Mesenchymal stem cell (in vitro differentiated cells and primary cell): ENCODE measurements around the gene CLEC18A.
"Not testable (repeated sequence)": the region's sequence is repeated elsewhere in the genome, so short reads cannot be mapped to it uniquely, and the experiment has no call there.

Source experiments
- DNase-seq: peaks from one replicate; pipeline ENCODE4 v3.0.0-alpha.2; 2013
- H2AFZ ChIP-seq: one replicate; pipeline ENCODE4 v1.6.1; 2013; ENCODE audit warnings: low read depth, mild to moderate bottlenecking, control low read depth, inconsistent platforms, low read length, moderate library complexity
- H2AK5ac ChIP-seq: 2 replicates; pipeline ENCODE4 v1.6.1; 2013; ENCODE audit warnings: low read length, moderate library complexity, mild to moderate bottlenecking, inconsistent platforms; ENCODE audit not compliant: severe bottlenecking
- H2BK120ac ChIP-seq: one replicate; pipeline ENCODE4 v1.6.1; 2013; ENCODE audit warnings: low read depth, mild to moderate bottlenecking, inconsistent platforms, low read length, moderate library complexity
- H2BK12ac ChIP-seq, 2 experiments: one replicate each; pipeline ENCODE4 v1.6.1; 2013; ENCODE audit warnings: inconsistent platforms in 2 of 2, low read length in 2 of 2, mild to moderate bottlenecking in 2 of 2, moderate library complexity in 2 of 2, control low read depth in 1 of 2
- H2BK15ac ChIP-seq: one replicate; pipeline ENCODE4 v1.6.1; 2013; ENCODE audit warnings: mild to moderate bottlenecking, low read depth, inconsistent platforms; ENCODE audit not compliant: poor library complexity, severe bottlenecking
- H2BK5ac ChIP-seq: 2 replicates; pipeline ENCODE4 v1.6.1; 2013; ENCODE audit warnings: low read depth, mild to moderate bottlenecking, low read length, control low read depth, inconsistent platforms; ENCODE audit not compliant: poor library complexity, severe bottlenecking
- H3K14ac ChIP-seq, 2 experiments: one replicate each; pipeline ENCODE4 v1.6.1; 2013; ENCODE audit warnings: inconsistent platforms in 2 of 2, low read length in 2 of 2, control low read depth in 1 of 2, mild to moderate bottlenecking in 1 of 2, moderate library complexity in 1 of 2
- H3K18ac ChIP-seq, 2 experiments: one replicate each; pipeline ENCODE4 v1.6.1; 2013; ENCODE audit warnings: inconsistent platforms in 2 of 2, low read length in 2 of 2, control low read depth in 1 of 2, low read depth in 1 of 2, mild to moderate bottlenecking in 1 of 2
- H3K23ac ChIP-seq, 2 experiments: one replicate each; pipeline ENCODE4 v1.6.1; 2013; ENCODE audit warnings: inconsistent platforms in 2 of 2, low read length in 2 of 2, mild to moderate bottlenecking in 2 of 2, moderate library complexity in 2 of 2, control low read depth in 1 of 2
- H3K27ac ChIP-seq: 2 replicates; pipeline ENCODE4 v1.5.1; 2013; ENCODE audit warnings: mild to moderate bottlenecking, moderate library complexity, low read length, control low read depth, inconsistent platforms; ENCODE audit not compliant: poor library complexity, severe bottlenecking
- H3K27me3 ChIP-seq, 2 experiments: 2 replicates each; pipeline versions ENCODE4 v1.6.1 to v1.7.0; 2013; ENCODE audit warnings: low read length in 2 of 2, mild to moderate bottlenecking in 2 of 2, moderate library complexity in 2 of 2, control low read depth in 1 of 2, inconsistent platforms in 1 of 2; ENCODE audit not compliant: control insufficient read depth in 1 of 2, insufficient read depth in 1 of 2
- H3K36me3 ChIP-seq, 2 experiments: 2 replicates each; pipeline versions ENCODE4 v1.6.1 to v1.7.0; 2013; ENCODE audit warnings: low read length in 2 of 2, control low read depth in 1 of 2, inconsistent platforms in 1 of 2, low read depth in 1 of 2, mild to moderate bottlenecking in 1 of 2; ENCODE audit not compliant: insufficient read depth in 2 of 2, control insufficient read depth in 1 of 2
- H3K4ac ChIP-seq, 2 experiments: one replicate each; pipeline ENCODE4 v1.6.1; 2013; ENCODE audit warnings: inconsistent platforms in 2 of 2, low read length in 2 of 2, mild to moderate bottlenecking in 2 of 2, moderate library complexity in 2 of 2, control low read depth in 1 of 2, low read depth in 1 of 2
- H3K4me1 ChIP-seq: 2 replicates; pipeline ENCODE4 v1.6.1; 2013; ENCODE audit warnings: low read depth, low read length, control low read depth; ENCODE audit not compliant: control insufficient read depth, insufficient read depth
- H3K4me2 ChIP-seq: 2 replicates; pipeline ENCODE4 v1.6.1; 2013; ENCODE audit warnings: low read length, mild to moderate bottlenecking, inconsistent platforms; ENCODE audit not compliant: poor library complexity, severe bottlenecking
- H3K4me3 ChIP-seq, 2 experiments: 2 replicates each; pipeline versions ENCODE4 v1.5.1 to v1.7.0; 2013; ENCODE audit warnings: low read length in 2 of 2, mild to moderate bottlenecking in 2 of 2, control low read depth in 1 of 2, low read depth in 1 of 2; ENCODE audit not compliant: insufficient read depth in 1 of 2
- H3K79me1 ChIP-seq: replicated peaks from 2 replicates; pipeline ENCODE4 v1.6.1; 2013; ENCODE audit warnings: mild to moderate bottlenecking, control low read depth, low read length, inconsistent platforms; ENCODE audit not compliant: poor library complexity, severe bottlenecking
- H3K9ac ChIP-seq: 2 replicates; pipeline ENCODE4 v1.7.0; 2013; ENCODE audit warnings: mild to moderate bottlenecking, low read length, moderate library complexity
- H3K9me3 ChIP-seq: 2 replicates; pipeline ENCODE4 v1.7.0; 2013; ENCODE audit warnings: mild to moderate bottlenecking, low read length; ENCODE audit not compliant: control insufficient read depth
- H4K8ac ChIP-seq: one replicate; pipeline ENCODE4 v1.6.1; 2013; ENCODE audit warnings: inconsistent platforms, mild to moderate bottlenecking, low read length, moderate library complexity
- H4K91ac ChIP-seq: one replicate; pipeline ENCODE4 v1.6.1; 2013; ENCODE audit warnings: mild to moderate bottlenecking, low read length, inconsistent platforms
- WGBS: methylation state at CpG from one replicate; pipeline ENCODE4 v1.1.7; 2013; ENCODE audit warnings: mixed read lengths; 5-methylcytosine and 5-hydroxymethylcytosine counted together

CLEC18A gene

DNA sequence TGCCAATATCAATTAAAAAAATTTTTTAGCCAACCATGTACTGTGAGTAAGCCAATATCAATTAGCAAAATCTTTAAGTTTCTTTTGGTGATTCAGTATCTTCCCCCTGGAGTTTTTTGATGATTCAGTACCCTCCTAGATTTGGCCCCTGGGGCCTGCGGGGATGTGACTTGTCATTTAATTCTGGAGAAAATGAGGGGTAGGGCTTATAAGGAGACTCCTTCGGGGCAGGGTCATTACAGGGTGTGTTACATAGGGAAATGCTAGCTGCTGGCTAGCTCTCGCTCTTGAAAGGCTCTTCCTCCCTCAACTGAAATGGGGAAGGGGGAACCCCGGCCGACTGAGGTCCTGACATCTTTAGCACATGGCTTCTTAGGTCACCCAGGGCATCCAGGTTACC lies 16.6 kb downstream of the CLEC18A start:
- H3K18ac ChIP-seq, H3K4me2 ChIP-seq, H2AK5ac ChIP-seq, H3K4ac ChIP-seq, H3K36me3 ChIP-seq, DNase-seq, H4K91ac ChIP-seq, H3K23ac ChIP-seq, H4K8ac ChIP-seq, H2BK12ac ChIP-seq, H3K27ac ChIP-seq, H3K79me1 ChIP-seq, H3K14ac ChIP-seq, H3K9ac ChIP-seq, H2BK5ac ChIP-seq, H3K27me3 ChIP-seq, H3K4me3 ChIP-seq, H3K4me1 ChIP-seq, H2BK15ac ChIP-seq, H3K9me3 ChIP-seq, H2BK120ac ChIP-seq, H2AFZ ChIP-seq: not testable (repeated sequence)
- WGBS = no CpG with 5 or more reads among the region's 5 CpGs

DNA sequence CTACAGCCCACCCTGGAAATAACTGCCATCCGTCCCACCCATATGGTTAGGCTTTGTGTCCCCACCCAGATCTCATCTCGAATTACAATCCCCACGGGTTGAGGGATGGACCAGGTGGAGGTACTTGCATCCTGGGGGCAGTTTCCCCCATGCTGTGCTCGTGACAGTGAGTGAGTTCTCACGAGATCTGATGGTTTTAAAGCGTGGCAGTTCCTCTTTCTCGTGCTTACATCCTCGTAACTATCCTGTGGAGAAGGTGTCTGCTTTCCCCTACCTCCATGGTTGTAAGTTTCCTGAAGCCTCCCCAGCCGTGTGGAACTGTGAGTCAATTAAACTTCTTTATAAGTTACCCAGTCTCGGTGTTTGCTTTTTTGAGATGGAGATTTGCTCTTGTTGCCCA lies 17.0 kb downstream of the CLEC18A start:
- H2BK120ac ChIP-seq = not testable (repeated sequence)

DNA sequence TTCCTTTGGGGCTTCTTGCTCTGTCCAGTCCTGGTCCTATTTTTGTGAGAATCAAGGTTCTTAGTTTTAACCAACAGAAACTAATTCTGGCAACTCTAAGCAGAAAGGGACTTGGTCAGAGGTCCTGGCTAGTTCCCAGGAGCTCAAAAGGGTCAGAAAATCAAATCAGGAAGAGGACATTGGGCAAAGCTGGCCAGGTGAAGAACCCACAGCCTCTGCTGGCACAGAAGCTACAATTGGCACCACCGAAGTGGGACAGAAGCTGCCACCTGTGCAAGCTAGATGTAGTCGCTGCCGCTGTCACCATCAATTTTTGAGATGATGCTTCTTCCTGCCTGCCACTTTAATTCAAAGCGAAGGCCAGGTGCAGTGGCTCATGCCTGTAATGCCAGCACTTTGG lies 18.5 kb downstream of the CLEC18A start:
- not testable (repeated sequence) for H3K27me3 ChIP-seq, H3K79me1 ChIP-seq, H4K91ac ChIP-seq, H3K9ac ChIP-seq, H3K4me2 ChIP-seq, H2BK120ac ChIP-seq, H3K4me3 ChIP-seq, H3K4ac ChIP-seq, DNase-seq, H2BK12ac ChIP-seq, H3K23ac ChIP-seq, H3K36me3 ChIP-seq, H3K4me1 ChIP-seq, H3K9me3 ChIP-seq, H3K18ac ChIP-seq, H3K27ac ChIP-seq, H3K14ac ChIP-seq, H4K8ac ChIP-seq, H2BK15ac ChIP-seq, H2BK5ac ChIP-seq, H2AFZ ChIP-seq, H2AK5ac ChIP-seq
- 100% methylated on average over 1 of the region's 4 CpGs for WGBS

More for the DNA sequence above, 17.0 kb downstream of the CLEC18A start:
- not testable (repeated sequence) for H3K79me1 ChIP-seq, H3K4ac ChIP-seq, H2BK5ac ChIP-seq, H3K23ac ChIP-seq, H3K4me3 ChIP-seq, H2AK5ac ChIP-seq, DNase-seq, H3K27ac ChIP-seq, H3K4me2 ChIP-seq, H2BK12ac ChIP-seq, H3K18ac ChIP-seq, H3K14ac ChIP-seq, H3K9ac ChIP-seq, H3K36me3 ChIP-seq, H2AFZ ChIP-seq, H2BK15ac ChIP-seq, H3K4me1 ChIP-seq, H4K91ac ChIP-seq, H3K27me3 ChIP-seq, H4K8ac ChIP-seq, H3K9me3 ChIP-seq
- WGBS = no CpG with 5 or more reads among the region's 10 CpGs

DNA sequence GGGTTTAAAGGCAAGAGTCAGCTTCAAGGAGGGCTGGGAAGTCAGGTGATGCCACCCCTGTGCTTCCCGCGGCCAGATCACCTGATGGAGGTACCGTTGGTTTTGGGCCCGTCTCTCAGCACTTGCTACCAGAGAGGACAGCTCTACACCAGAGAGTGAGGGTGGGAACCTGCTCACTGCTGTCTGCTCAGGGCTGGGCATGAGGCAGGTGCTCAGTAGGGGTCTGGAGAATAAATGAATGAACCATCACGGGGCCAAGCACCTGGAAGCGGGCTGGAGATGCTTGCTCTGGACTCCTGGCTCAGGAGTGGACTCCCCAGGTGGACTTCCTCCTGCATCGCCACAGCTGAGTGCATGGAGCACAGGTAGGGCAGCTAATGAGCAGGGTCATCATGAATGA lies 21.0 kb downstream of the CLEC18A start:
- no CpG with 5 or more reads among the region's 7 CpGs for WGBS
- H3K27ac ChIP-seq, H3K79me1 ChIP-seq, H2BK12ac ChIP-seq, H3K4ac ChIP-seq, H4K91ac ChIP-seq, H3K4me2 ChIP-seq, H4K8ac ChIP-seq, H2BK15ac ChIP-seq, H3K27me3 ChIP-seq, H3K4me1 ChIP-seq, H2BK5ac ChIP-seq, H3K9me3 ChIP-seq, H2AFZ ChIP-seq, H2AK5ac ChIP-seq, H2BK120ac ChIP-seq, H3K14ac ChIP-seq, H3K4me3 ChIP-seq, H3K23ac ChIP-seq, DNase-seq, H3K18ac ChIP-seq, H3K9ac ChIP-seq, H3K36me3 ChIP-seq: not testable (repeated sequence)
